GM12874 (cell line): Measurements from ENCODE around the gene IFIT3.

Experiments used
- CTCF ChIP-seq: IDR thresholded peaks from 2 replicates; pipeline ENCODE4 v1.5.1; 2011; ENCODE audit warnings: low read depth, mild to moderate bottlenecking, control low read depth, low read length, moderate library complexity; ENCODE audit not compliant: insufficient read depth

IFIT3 gene

DNA sequence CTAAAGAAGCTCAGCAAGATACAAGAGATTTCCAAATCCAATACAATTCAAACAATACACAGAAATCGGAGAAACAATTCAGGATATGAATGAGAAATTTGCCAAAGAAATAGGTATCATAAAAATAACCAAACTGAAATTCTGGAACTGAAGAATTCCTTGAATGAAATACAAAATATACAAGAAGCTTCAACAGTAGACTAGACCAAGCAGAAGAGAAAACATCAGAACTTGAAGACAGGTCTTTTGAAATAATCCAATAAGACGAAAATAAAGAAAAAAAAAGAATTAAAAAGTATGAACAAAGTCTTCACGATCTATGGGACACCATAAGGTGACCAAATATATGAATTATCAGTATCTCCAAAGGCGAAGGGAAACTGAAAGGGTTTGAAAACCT lies 28.8 kb upstream of the IFIT3 start:
- no peak for TF ChIP-seq CTCF

GRCh38 chr10:89301232-89301631 lies 26.6 kb upstream of the IFIT3 start:
- TF ChIP-seq CTCF = no peak

DNA sequence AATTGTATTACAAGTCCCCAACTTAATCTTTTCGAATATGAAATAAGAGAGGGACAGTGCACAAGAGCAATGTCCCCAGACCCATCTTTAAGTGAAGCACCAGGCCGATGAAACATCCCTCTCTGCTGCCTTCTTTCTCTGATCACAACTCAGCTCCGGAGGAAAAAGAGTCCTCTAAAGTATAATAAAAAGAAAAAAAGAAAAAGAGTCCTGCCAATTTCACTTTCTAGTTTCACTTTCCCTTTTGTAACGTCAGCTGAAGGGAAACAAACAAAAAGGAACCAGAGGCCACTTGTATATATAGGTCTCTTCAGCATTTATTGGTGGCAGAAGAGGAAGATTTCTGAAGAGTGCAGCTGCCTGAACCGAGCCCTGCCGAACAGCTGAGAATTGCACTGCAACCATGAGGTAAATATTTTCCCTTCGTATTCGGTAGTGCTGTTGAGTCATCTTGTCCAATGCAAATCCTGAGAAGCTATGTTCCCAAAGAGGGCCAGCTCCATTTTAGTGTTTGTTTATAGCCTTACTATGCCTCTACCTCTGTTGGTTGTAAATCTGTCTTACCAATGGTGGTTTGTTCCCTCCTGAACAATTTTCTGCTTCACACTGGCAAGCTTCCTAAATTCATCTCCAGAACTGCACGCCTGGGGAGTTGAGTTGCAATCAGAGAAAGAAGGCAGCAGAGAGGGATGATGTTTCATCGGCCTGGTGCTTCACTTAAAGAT lies 25.9 kb upstream of the IFIT3 start, which contains the start of gene IFIT2:
TSS of gene IFIT2 (plus strand) at position 326 of the 725 bp plus-strand sequence. CDS start at position 404, 78 bp downstream.
- TF ChIP-seq CTCF = no peak

GRCh38 chr10:89302625-89303024 lies 25.2 kb upstream of the IFIT3 start:
- no peak for TF ChIP-seq CTCF

DNA sequence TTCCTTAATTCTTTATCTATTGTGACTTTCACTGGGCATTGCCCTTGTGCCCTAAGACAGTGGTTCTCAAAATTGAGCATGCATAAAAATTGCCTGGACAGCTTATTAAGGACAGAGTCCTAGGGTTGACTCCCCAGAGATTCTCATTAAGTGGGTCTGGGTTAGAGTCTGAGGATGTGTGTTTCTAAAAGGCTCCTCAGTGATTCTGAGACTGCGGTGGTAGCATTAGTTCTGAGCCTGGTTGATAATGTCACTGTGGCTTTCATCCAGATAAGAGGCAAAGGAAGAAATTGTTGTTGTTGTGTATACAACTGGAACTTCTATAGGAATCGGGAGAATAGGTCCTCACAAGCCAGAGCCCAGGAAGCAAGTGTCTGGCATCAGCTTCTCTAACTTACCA lies 24.6 kb upstream of the IFIT3 start:
- TF ChIP-seq CTCF = no peak

DNA sequence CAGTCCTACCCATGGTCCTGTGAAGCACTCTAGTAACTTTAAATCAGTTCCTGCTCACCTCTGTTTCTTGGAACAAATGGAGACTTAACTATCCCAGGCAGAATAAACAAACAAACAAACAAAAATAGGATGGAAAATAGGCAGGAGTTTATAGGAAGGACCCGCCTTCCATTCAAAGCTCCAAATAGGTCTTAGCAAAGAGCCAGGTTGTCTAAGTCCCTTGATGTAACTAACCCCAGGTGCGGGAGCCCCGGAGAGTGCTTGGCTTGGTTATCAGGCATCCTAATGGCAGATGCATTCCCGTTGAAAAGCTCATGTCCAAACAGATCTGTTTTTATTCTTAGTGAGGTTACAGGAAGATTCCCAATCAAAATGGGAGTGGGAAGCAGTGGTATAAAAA lies 23.8 kb upstream of the IFIT3 start:
- no peak for TF ChIP-seq CTCF

- no peak for TF ChIP-seq CTCF
Measured at GRCh38 chr10:89304446-89304845, 23.4 kb upstream of the IFIT3 start.

GRCh38 chr10:89304925-89305324 lies 22.9 kb upstream of the IFIT3 start:
- TF ChIP-seq CTCF = no peak
